Fibroblast of the aortic adventitia (primary cell): ENCODE data around the gene CAMTA1. TPM values are rescaled to one million over a fixed set of nuclear protein-coding genes. Genes with fewer than 3 reads are reported as not detected.

ENCODE experiments used
- DNase-seq: peaks from one replicate; pipeline ENCODE4 v3.0.0-alpha.2; 2010; ENCODE audit warnings: low read depth
- H3K4me3 ChIP-seq: 2 replicates; pipeline ENCODE4 v1.5.1; 2011; ENCODE audit warnings: low read depth, mild to moderate bottlenecking, control low read depth, low read length, moderate library complexity
- total RNA-seq: library from RNA; depleted of rRNA; stranded (reverse); fragments of >200 nt; gene quantifications from 2 replicates; pipeline ENCODE4 v1.2.3, GENCODE V29; 2012; ENCODE audit warnings: low replicate concordance
- TF ChIP-seq, protein P1 (sequence below): IDR thresholded peaks from 2 replicates; pipeline ENCODE4 v1.5.1; 2011; ENCODE audit warnings: mild to moderate bottlenecking, low read length, control low read depth, inconsistent platforms; ENCODE audit not compliant: insufficient read depth

The CAMTA1 gene
- total RNA-seq, 1 donor = 91.9 TPM

DNA sequence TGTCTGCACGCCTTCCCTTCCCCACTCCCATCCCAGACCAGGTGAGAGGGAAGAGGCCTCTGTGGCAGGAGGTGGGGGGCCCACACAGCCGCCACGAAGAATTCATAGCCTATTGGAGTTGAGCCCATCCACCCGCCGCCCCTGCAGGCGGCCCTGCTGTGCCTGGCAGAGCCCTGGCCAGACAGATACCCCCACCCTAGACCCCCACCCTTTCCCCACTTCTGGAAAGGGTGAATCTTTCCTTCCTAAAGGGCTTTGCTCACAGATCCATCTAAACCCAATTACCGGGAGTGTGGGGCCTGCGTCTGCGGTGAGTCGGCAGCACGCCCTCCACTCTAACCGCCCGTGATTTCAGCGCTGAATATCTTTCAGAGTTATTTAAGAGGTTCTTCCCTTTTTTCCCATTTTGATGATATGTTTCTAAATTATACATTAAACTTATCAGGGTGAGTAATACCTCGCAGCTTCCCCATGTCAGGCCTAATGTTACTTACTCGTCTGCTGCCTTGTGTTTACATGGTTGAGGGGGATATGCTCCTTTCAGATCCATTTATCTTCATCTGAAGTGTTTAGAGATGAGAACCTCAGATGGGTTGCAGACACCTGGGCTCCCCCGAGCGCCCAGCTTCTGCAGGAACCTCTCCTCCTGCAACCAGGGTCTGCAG is 802.0 kb downstream of the CAMTA1 start:
- no peak for DNase-seq
- TF ChIP-seq, protein P1, sequence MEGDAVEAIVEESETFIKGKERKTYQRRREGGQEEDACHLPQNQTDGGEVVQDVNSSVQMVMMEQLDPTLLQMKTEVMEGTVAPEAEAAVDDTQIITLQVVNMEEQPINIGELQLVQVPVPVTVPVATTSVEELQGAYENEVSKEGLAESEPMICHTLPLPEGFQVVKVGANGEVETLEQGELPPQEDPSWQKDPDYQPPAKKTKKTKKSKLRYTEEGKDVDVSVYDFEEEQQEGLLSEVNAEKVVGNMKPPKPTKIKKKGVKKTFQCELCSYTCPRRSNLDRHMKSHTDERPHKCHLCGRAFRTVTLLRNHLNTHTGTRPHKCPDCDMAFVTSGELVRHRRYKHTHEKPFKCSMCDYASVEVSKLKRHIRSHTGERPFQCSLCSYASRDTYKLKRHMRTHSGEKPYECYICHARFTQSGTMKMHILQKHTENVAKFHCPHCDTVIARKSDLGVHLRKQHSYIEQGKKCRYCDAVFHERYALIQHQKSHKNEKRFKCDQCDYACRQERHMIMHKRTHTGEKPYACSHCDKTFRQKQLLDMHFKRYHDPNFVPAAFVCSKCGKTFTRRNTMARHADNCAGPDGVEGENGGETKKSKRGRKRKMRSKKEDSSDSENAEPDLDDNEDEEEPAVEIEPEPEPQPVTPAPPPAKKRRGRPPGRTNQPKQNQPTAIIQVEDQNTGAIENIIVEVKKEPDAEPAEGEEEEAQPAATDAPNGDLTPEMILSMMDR = no peak

DNA sequence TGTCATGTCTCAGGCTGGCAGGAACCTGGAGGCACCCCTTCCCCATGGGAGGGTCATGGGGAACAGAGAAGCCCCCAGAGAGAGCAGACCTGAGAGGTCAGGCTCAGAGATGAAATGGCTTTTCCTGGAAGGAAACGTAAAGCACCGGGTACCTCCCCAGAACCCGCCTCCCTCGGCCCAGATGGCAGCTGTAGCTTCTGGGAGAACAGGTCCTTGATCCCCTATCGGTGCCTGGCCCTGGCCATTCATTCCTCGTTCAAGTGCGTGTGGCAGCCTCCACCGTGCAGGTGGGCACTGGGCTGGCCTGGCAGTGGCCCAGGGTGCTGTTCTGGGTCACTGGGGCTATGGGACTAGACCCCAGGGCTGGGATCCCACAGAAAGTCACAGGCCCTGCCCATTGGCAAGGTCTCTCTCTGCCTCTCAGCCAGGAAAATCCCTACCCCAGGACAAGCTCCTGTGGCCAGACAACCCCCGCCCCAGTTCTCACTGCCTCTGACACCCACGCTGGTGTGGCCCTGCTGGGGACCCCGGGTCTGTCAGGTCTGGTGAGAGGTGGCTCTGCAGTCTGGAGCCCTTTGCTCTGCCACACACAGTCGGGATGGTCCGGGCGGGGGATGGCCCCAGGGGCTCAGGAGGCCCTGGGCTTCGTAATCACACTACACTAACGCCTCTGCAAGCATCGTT is 802.7 kb downstream of the CAMTA1 start:
- TF ChIP-seq, protein P1 = no peak
- no peak overlapping the region for H3K4me3 ChIP-seq
- no peak for DNase-seq

More for the DNA sequence above, 802.0 kb downstream of the CAMTA1 start:
- H3K4me3 ChIP-seq = no peak overlapping the region

DNA sequence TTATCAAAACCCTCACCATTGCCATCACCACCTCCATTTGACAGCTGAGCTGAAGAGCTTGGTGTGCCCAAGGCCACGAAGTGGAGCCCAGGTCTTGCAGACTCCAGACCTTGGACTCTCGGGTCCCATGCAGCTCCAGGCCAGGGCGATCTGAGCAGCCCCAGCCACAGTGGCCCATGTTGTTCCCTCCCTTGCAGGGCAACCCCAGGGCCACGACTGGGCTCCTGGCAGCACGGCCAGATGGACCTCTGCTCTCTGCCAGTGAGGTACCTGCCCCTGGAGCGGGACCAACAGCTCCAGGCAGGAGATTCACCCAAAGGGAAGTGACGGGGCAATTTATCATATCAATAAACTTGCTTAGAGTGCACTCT is 803.2 kb downstream of the CAMTA1 start:
- no peak overlapping the region for H3K4me3 ChIP-seq
- DNase-seq = no peak
- TF ChIP-seq, protein P1 = no peak

DNA sequence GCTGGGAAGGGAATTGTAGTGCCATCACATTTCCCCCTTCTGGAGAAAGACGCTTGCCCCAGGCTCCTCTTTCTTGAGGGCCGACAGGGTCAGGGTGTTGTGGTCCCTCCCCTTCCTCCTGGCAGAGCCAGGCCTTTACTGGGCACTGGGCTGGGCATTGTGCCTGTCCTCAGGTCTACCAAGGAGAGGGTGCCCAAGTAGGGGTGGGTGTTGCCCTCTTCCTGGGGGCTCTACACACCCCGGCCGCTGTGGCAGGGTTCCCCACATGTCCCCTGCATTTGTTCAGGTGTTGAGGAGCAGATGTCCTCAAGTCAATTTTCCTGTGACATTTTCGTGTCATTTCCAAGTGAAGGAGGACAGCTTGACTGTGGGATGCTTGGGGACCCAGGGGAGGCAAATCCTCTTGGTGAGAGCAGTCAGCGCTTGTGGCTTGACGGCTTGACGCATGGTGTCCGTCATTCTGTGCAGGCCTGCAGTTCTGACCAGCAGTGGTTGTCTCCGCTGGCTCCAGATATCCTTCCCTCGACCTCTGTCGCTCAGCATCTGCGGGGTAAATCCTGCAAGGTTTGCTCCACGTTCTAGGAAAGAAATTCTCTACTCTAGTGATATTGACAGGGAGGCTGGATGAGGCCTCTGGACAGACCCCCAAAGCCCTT is 804.0 kb downstream of the CAMTA1 start:
- no peak overlapping the region for H3K4me3 ChIP-seq
- TF ChIP-seq, protein P1 = no peak
- DNase-seq = no peak

DNA sequence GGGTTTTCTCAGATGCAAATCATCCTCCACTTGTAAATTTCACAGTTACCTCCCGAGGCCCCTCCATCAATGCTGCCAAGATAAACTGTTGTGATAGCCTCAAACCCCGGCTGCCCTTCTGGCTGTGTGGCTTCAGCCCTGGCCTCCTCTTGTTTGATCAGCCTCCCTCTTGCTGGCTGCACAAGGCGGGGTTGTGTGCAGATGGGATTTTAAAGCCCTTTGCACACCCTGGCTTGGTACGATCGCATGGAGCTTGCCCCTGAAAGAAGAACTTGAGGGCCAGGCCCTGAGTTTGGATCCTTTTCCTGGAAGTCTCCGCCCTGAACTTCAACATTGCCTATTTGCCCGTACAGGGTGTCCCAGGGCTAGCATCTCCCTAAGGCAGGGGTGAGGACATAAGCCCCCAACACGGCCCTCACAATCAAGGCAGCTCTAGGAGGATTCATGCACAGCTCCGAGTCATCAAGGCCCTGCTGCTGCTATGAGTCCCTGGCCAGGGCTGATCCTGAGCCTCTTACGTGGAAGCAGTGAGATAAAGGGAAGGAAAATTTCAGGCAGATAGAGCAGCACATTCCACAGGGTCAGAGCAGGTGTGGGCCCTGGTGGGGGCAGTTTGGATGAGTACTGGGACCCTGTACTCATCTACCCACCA is 804.6 kb downstream of the CAMTA1 start:
- TF ChIP-seq, protein P1 = no peak
- no peak for DNase-seq
- no peak overlapping the region for H3K4me3 ChIP-seq

DNA sequence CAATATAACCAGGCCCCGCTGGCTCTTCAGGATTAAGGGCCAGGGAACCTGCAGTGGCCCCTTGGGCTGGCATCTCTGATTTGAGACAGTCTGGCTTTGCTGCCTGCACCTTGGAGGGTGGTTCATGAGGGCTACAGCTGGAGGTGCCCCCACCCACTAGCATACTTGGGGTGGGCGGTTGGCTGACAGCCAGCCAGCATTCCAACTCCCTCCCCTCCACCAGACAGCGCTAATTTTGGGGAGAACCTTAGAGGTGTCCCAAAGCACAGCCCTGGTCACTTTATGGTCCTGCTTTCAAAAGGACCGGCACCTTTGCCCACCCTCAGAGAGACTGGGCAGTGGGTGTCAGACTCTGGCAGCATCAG is 805.2 kb downstream of the CAMTA1 start:
- H3K4me3 ChIP-seq = no peak overlapping the region
- TF ChIP-seq, protein P1 = no peak
- no peak for DNase-seq
